B cell (primary cell): ENCODE results near the gene SLIT3. TPM values are rescaled to one million over a fixed set of nuclear protein-coding genes. Genes with fewer than 3 reads are reported as not detected.

Source experiments
- ATAC-seq: fragments of 200-7000 bp; cut with Tn5 transposase; one replicate; pipeline ENCODE4 v1.10.0; 2021; ENCODE audit warnings: low read depth, mild to moderate bottlenecking, moderate number of reproducible peaks, moderate library complexity
- CTCF ChIA-PET: fragments of 350-600 bp; sonication (Branson Sonifier 250); formaldehyde crosslinking; loops from one replicate; lab custom pipeline; 2021; ENCODE audit warnings: antibody characterized with exemption, inconsistent platforms; lab: Charles Lee
- POLR2A ChIA-PET: fragments of 350-600 bp; sonication (Branson Sonifier 250); formaldehyde crosslinking; loops from one replicate; lab custom pipeline; 2021; ENCODE audit warnings: antibody characterized with exemption; lab: Charles Lee
- DNase-seq: peaks from one replicate; pipeline ENCODE4 v3.0.0; 2013
- H2AFZ ChIP-seq: 2 replicates; pipeline ENCODE4 v1.6.1; 2012; ENCODE audit warnings: mild to moderate bottlenecking, low read depth, low read length; ENCODE audit not compliant: insufficient read depth, poor library complexity, severe bottlenecking
- H3K27ac ChIP-seq, 2 donors: 1 replicate in 1 of 2; 2 replicates in 1 of 2; pipeline ENCODE4 v1.5.1; 2012 to 2013; ENCODE audit warnings: low read length in 2 of 2, mild to moderate bottlenecking in 2 of 2, moderate library complexity in 1 of 2
- H3K27me3 ChIP-seq, 4 experiments: fragments of 200-600 bp in 1 of 4; sonication (generic) in 1 of 4; replicated peaks in 1 of 4; 1 replicate in 2 of 4; 2 replicates in 2 of 4; pipeline versions ENCODE4 v1.6.1 to v1.7.0; 2013 to 2016; ENCODE audit warnings: low read length in 3 of 4, mild to moderate bottlenecking in 2 of 4, mixed read lengths in 1 of 4, moderate library complexity in 1 of 4; ENCODE audit not compliant: insufficient read depth in 4 of 4, control insufficient read depth in 3 of 4; ENCODE audit errors: control extremely low read depth in 1 of 4
- H3K36me3 ChIP-seq, 2 experiments: replicated peaks in 1 of 2; 1 replicate in 1 of 2; 2 replicates in 1 of 2; pipeline versions ENCODE4 v1.6.1 to v1.7.1; 2013; ENCODE audit warnings: low read length in 1 of 2; ENCODE audit not compliant: insufficient read depth in 2 of 2, control insufficient read depth in 1 of 2; ENCODE audit errors: control extremely low read depth in 1 of 2, extremely low read depth in 1 of 2
- H3K4me1 ChIP-seq, 2 donors: fragments of 200-600 bp in 1 of 2; sonication (generic) in 1 of 2; 1 replicate in 1 of 2; 2 replicates in 1 of 2; pipeline versions ENCODE4 v1.5.1 to v1.6.1; 2013 to 2017; ENCODE audit warnings: low read length in 2 of 2; ENCODE audit not compliant: control insufficient read depth in 2 of 2, insufficient read depth in 2 of 2
- H3K4me2 ChIP-seq: replicated peaks from 2 replicates; pipeline ENCODE3; 2012; ENCODE audit warnings: mild to moderate bottlenecking, low read depth, low read length; ENCODE audit not compliant: poor library complexity, severe bottlenecking
- H3K4me3 ChIP-seq, 5 experiments: fragments of 200-600 bp in 1 of 5; sonication (generic) in 1 of 5; 1 replicate in 3 of 5; 2 replicates in 2 of 5; pipeline versions ENCODE4 v1.5.1 to v1.7.0; 2011 to 2016; ENCODE audit warnings: low read length in 4 of 5, mild to moderate bottlenecking in 4 of 5, low read depth in 2 of 5, control low read depth in 1 of 5, moderate library complexity in 1 of 5; ENCODE audit not compliant: insufficient read depth in 1 of 5; ENCODE audit errors: control extremely low read depth in 1 of 5, extremely low read depth in 1 of 5
- H3K79me2 ChIP-seq: fragments of 200-600 bp; sonication (generic); one replicate; pipeline ENCODE4 v1.6.0; 2016; ENCODE audit warnings: low read length; ENCODE audit not compliant: control insufficient read depth, insufficient read depth
- H3K9ac ChIP-seq: fragments of 200-600 bp; sonication (generic); 2 replicates; pipeline ENCODE4 v1.6.1; 2017; ENCODE audit warnings: mild to moderate bottlenecking, low read length, moderate library complexity
- H3K9me3 ChIP-seq, 3 donors: one replicate each; pipeline versions ENCODE4 v1.6.1 to v1.7.1; 2013; ENCODE audit warnings: low read length in 2 of 3; ENCODE audit not compliant: control insufficient read depth in 2 of 3, insufficient read depth in 1 of 3; ENCODE audit errors: control extremely low read depth in 1 of 3
- H4K20me1 ChIP-seq: 2 replicates; pipeline ENCODE4 v1.6.0; 2012; ENCODE audit warnings: mild to moderate bottlenecking, low read length; ENCODE audit not compliant: insufficient read depth, control insufficient read depth, poor library complexity, severe bottlenecking
- H3K27ac Mint-ChIP-seq: one replicate; pipeline ENCODE4 v1.8.0; 2021; ENCODE audit warnings: mixed read lengths
- H3K27me3 Mint-ChIP-seq: one replicate; pipeline ENCODE4 v1.8.0; 2021; ENCODE audit warnings: mixed read lengths
- H3K4me1 Mint-ChIP-seq: one replicate; pipeline ENCODE4 v1.8.0; 2021; ENCODE audit warnings: mixed read lengths
- H3K4me3 Mint-ChIP-seq: one replicate; pipeline ENCODE4 v1.8.0; 2021; ENCODE audit warnings: mixed read lengths
- H3K9me3 Mint-ChIP-seq: one replicate; pipeline ENCODE4 v1.8.0; 2022; ENCODE audit warnings: mixed read lengths; ENCODE audit not compliant: insufficient read depth
- CTCF ChIP-seq: fragments of 200-600 bp; IDR thresholded peaks from one replicate; pipeline ENCODE4 v1.8.0; 2022; ENCODE audit warnings: antibody characterized with exemption, mild to moderate bottlenecking
- EZH2 ChIP-seq: IDR thresholded peaks from 2 replicates; pipeline ENCODE4 v1.6.1; 2012; ENCODE audit warnings: borderline replicate concordance, low read depth, mild to moderate bottlenecking, moderate library complexity, low read length; ENCODE audit not compliant: insufficient read depth, poor library complexity, severe bottlenecking
- WGBS: methylation state at CpG from one replicate; pipeline ENCODE4 v1.1.5; 2013; ENCODE audit warnings: missing lambda C conversion rate; ENCODE audit not compliant: insufficient coverage; 5-methylcytosine and 5-hydroxymethylcytosine counted together
- intact Hi-C: fragments of 100-400 bp; cut with micrococcal nuclease; formaldehyde crosslinking; loops from one replicate; pipeline ENCODE4 v1.10.0; 2022
- polyA plus RNA-seq: library from polyadenylated mRNA; depleted of rRNA; stranded (reverse); fragments of >200 nt; gene quantifications from 2 replicates; pipeline ENCODE4 v1.2.3, GENCODE V29; 2012
- total RNA-seq, 2 donors: library from RNA; stranded (reverse); fragments of 120-200 nt in 1 of 2; gene quantifications; 1 replicate in 1 of 2; 2 replicates in 1 of 2; pipeline versions ENCODE4 v1.2.3 to v1.2.4, GENCODE V29; 2013 to 2022

SLIT3 gene
- total and polyA plus RNA-seq, 2 donors (not counting 1 experiment from before 2014, with no cell fraction given) = not detected

DNA sequence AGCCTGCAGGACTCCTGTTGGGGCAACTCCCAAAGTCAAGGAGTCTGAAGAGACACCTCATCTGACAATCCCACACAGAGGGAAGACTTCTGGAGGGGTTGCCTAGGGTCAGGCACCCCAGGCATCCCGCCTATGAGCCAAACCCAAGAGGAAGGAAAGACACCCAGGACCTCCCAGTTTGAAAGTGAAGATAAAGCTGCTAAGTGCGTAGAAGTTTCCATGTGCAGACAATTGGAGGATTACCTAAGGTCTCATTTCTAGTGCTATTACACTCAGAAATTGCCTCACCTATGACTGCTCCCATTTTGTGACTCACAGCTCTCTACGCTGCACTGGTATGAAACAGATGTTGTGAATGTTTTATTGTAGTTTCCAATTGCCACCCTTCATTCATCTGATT is 322.9 kb downstream of the SLIT3 start:
- H3K4me1 Mint-ChIP-seq = no peaks in the 10 kb centered on the region
- no CpG with 5 or more reads among the region's 3 CpGs for WGBS

More for the DNA sequence above, 322.9 kb downstream of the SLIT3 start:
- no peak for DNase-seq
- Histone ChIP-seq H3K9ac (no peak overlapping the region), H3K4me2 (no peak overlapping the region), H4K20me1 (no peaks in the 10 kb centered on the region), H3K79me2 (no peaks in the 10 kb centered on the region), H2AFZ (no peak overlapping the region), H3K27me3 (peaks cover 0 to 5% (median 1%) of the 10 kb centered on the region in 4 experiments), H3K9me3 (no peaks in the 10 kb centered on the region), H3K36me3 (no peaks in the 10 kb centered on the region), H3K27ac (no peak overlapping the region), H3K4me3 (no peak overlapping the region), H3K4me1 (no peaks in the 10 kb centered on the region)
- intact Hi-C loops = no loop called here
- Mint-ChIP-seq H3K27ac (no peak overlapping the region), H3K4me3 (no peak overlapping the region), H3K27me3 (peaks cover 22% of the 10 kb centered on the region), H3K9me3 (no peaks in the 10 kb centered on the region)
- POLR2A ChIA-PET = no interaction called here
- ATAC-seq = no peak
- CTCF ChIA-PET = interaction anchor here (0.6 kb wide), 1 partner anchor 34 kb away, joined by 4 read pairs; no protein-coding TSS in a partner anchor
- TF ChIP-seq EZH2 (no peak), CTCF (no peak)
